H1 (cell line): ENCODE data around the gene BSN. TPM values are rescaled to one million over a fixed set of nuclear protein-coding genes. Genes with fewer than 3 reads are reported as not detected.

Source experiments
- FOSL1 ChIP-seq: IDR thresholded peaks from 2 replicates; pipeline ENCODE4 v1.6.1; 2011; ENCODE audit warnings: mild to moderate bottlenecking, low read depth, low read length, moderate library complexity; ENCODE audit not compliant: insufficient read depth
- KDM5A ChIP-seq: fragments of 200-600 bp; IDR thresholded peaks from 2 replicates; pipeline ENCODE4 v1.7.1; 2012; ENCODE audit warnings: mild to moderate bottlenecking, low read length, inconsistent platforms, mixed read lengths
- NRF1 ChIP-seq: IDR thresholded peaks from 2 replicates; pipeline ENCODE4 v1.6.1; 2011; ENCODE audit warnings: mild to moderate bottlenecking, low read depth, low read length, improper control_type of control experiment
- PHF8 ChIP-seq: fragments of 200-600 bp; sonication (generic); conservative IDR thresholded peaks from 2 replicates; pipeline ENCODE4 v1.7.1; 2012; ENCODE audit warnings: low read depth, mild to moderate bottlenecking, inconsistent platforms, low read length, moderate library complexity
- SIN3A ChIP-seq, 2 experiments: IDR thresholded peaks in 1 of 2; conservative IDR thresholded peaks in 1 of 2; 2 replicates each; pipeline ENCODE4 v1.6.1; 2011 to 2012; ENCODE audit warnings: low read length in 2 of 2, improper control_type of control experiment in 1 of 2, low read depth in 1 of 2, mild to moderate bottlenecking in 1 of 2
- TAF1 ChIP-seq: IDR thresholded peaks from 2 replicates; pipeline ENCODE4 v1.6.1; 2011; ENCODE audit warnings: mild to moderate bottlenecking, low read depth, low read length
- YY1 ChIP-seq: IDR thresholded peaks from 2 replicates; pipeline ENCODE4 v1.6.1; 2011; ENCODE audit warnings: low read depth, mild to moderate bottlenecking, low read length
- ZNF274 ChIP-seq: IDR thresholded peaks from 2 replicates; pipeline ENCODE4 v1.7.0; 2012; ENCODE audit warnings: low read length, borderline replicate concordance; ENCODE audit errors: extremely low read depth
- polyA plus RNA-seq, 7 experiments: library from polyadenylated mRNA; depleted of rRNA in 3 of 7; stranded (reverse) in 5 of 7; unstranded in 2 of 7; fragments of >200 nt in 5 of 7; fragments of 200-250 nt in 2 of 7; gene quantifications; 1 replicate in 5 of 7; 2 replicates in 1 of 7; 4 replicates in 1 of 7; pipeline versions ENCODE4 v1.2.1 to v1.2.3, GENCODE V29; 2011 to 2013; ENCODE audit warnings: missing spikeins in 2 of 7, mixed read lengths in 2 of 7
- total RNA-seq: library from RNA; stranded (reverse); fragmentation: NEBNext Ultra II Directional; extraction: Animal tissue kit (Norgen Biotek cat#: 25700); gene quantifications from 2 replicates; pipeline ENCODE4 v1.2.1, GENCODE V29; 2021

BSN gene
- total and polyA plus RNA-seq, 2 of the 8 experiments (the other 6 are each of a cell fraction or from before 2014, with no cell fraction given), result 0.60 to 3.0 TPM

- TF ChIP-seq YY1, result no peak
- no peak for TF ChIP-seq KDM5A
- no peak for TF ChIP-seq NRF1
- TF ChIP-seq FOSL1, result no peak
- no peak for TF ChIP-seq SIN3A (conservative IDR thresholded peaks at IDR 0.05 in 1 of 2, IDR thresholded peaks at IDR 0.05 in 1 of 2; ENCODE audit: low read depth in 1 of 2, low read length in 2 of 2)
- no peak for TF ChIP-seq TAF1
- TF ChIP-seq ZNF274, result no peak
- TF ChIP-seq PHF8, result no peak
Measured at GRCh38 chr3:49568965-49569364, 14.7 kb downstream of the BSN start (continued).
